ENCODE measurements around the gene GPR39. TPM values are rescaled to one million over a fixed set of nuclear protein-coding genes. Genes with fewer than 3 reads are reported as not detected.
A peak's percentile ranks its signal among the peaks of the same experiment; 100 is the strongest.

Gene GPR39
- total RNA-seq, 4 donors from 2014 or later = 0.76 to 1.3 (median 1.2) TPM

DNA sequence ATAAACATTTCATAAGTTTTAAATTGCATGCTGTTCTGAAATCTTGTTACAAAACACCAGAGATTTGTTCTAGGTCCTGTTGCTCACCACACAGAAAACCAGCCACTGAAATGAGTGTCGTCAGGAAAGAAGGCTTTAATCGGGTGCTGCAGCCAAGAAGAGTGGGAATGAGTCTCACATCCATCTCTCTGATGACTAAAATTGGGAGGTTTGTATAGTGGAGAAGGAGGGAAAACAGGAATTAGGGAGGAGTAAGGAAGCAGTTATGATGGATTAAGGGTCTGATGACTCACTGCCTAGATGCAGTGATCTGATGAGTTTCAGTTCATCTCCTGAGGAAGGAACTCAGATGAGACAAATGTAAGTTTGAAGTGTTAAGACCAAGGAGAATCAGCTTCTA is 42.1 kb upstream of the GPR39 start:
- Histone ChIP-seq H3K9me3 (no peaks in the 10 kb centered on the region), H3K4me3 (no peak overlapping the region), H3K4me1 (no peaks in the 10 kb centered on the region), H3K27me3 (no peaks in the 10 kb centered on the region), H3K36me3 (no peaks in the 10 kb centered on the region), H3K27ac (peak overlapping the region in 2 of 4 donors; percentile 43 to 57)
- intact Hi-C loops (cut with DNase I) = no loop called here
- no peak for DNase-seq
- TF ChIP-seq POLR2A (IDR thresholded peaks at IDR 0.05) = no peak
- TF ChIP-seq, protein P1, sequence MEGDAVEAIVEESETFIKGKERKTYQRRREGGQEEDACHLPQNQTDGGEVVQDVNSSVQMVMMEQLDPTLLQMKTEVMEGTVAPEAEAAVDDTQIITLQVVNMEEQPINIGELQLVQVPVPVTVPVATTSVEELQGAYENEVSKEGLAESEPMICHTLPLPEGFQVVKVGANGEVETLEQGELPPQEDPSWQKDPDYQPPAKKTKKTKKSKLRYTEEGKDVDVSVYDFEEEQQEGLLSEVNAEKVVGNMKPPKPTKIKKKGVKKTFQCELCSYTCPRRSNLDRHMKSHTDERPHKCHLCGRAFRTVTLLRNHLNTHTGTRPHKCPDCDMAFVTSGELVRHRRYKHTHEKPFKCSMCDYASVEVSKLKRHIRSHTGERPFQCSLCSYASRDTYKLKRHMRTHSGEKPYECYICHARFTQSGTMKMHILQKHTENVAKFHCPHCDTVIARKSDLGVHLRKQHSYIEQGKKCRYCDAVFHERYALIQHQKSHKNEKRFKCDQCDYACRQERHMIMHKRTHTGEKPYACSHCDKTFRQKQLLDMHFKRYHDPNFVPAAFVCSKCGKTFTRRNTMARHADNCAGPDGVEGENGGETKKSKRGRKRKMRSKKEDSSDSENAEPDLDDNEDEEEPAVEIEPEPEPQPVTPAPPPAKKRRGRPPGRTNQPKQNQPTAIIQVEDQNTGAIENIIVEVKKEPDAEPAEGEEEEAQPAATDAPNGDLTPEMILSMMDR (IDR thresholded peaks at IDR 0.05) = no peak
- 22 to 29% methylated on average over 2 of the region's 2 CpGs for WGBS, 2 donors

DNA sequence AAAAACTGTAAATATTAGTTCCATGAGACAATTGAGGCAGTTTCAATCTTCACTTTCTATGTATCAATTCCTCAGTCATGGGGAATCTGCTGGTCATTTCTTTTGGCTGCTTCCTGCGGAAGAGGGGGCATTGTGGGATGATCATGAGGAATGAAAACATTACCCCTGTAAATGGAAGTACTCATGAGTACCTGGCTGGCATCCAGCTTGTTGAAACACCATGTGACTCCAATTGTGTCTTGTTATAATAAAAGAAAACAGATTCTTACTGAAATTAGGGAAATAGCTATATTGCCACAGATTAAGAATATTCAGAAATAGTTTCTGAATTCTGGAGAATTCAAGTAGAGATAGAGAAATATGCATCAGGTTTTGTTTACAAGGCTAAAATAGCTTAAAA is 41.6 kb upstream of the GPR39 start:
- no peak overlapping the region for H3K4me3 ChIP-seq
- H3K36me3 ChIP-seq = no peaks in the 10 kb centered on the region
- 33 to 67% methylated on average over 1 of the region's 1 CpG for WGBS, 2 donors
- H3K27me3 ChIP-seq = no peaks in the 10 kb centered on the region
- no peak for DNase-seq
- peak overlapping the region in 2 of 4 donors; percentile 43 to 57 for H3K27ac ChIP-seq
- H3K4me1 ChIP-seq = no peaks in the 10 kb centered on the region
- H3K9me3 ChIP-seq = no peaks in the 10 kb centered on the region
- intact Hi-C loops (cut with DNase I) = no loop called here
- no peak for TF ChIP-seq POLR2A (IDR thresholded peaks at IDR 0.05)
- TF ChIP-seq, protein P1 (IDR thresholded peaks at IDR 0.05) = no peak

DNA sequence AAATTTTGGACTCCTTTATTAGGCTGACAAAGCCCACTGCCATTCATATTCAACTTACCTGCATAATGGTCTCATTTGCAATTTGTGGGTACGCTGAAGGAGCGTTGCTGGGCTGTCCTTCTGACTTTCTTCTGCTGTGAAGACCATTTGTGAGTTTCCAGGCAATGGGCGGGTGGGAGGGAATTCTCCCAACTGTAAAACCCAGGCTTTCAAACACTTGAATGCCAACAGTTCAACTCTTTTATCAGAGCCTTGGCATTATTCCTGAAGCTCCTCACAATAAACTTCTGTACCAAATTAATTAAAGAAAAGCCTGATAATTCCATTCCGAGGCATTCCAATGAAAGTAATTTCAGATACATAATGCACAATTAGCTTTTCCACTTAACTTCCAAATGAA is 35.2 kb upstream of the GPR39 start:
- no peaks in the 10 kb centered on the region for H3K36me3 ChIP-seq
- WGBS, 2 donors = 67 to 71% methylated on average over 4 of the region's 4 CpGs

DNA sequence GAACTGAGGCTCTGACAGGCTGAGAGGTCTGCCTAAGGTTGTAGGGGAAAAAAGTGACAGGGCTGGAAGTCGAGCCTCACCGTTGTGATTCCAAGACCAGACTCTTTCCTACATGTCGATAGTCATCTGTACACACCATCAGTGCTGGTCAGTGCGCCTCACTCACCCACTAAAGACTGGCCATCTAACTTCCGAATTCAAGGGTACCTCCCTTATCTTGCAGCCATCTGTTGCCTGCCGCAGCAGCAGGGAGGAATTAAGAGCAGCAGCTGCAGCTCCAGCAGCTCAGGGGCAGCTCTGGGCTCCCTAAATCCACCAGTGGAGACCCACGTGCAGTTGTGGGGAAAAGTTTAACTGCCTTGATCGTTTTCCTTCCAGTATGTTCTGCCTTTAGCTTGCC is 32.6 kb upstream of the GPR39 start:
- Histone ChIP-seq H3K9me3 (no peaks in the 10 kb centered on the region), H3K27ac (no peak overlapping the region), H3K4me3 (no peak overlapping the region), H3K27me3 (no peaks in the 10 kb centered on the region), H3K4me1 (no peaks in the 10 kb centered on the region), H3K36me3 (no peaks in the 10 kb centered on the region)
- intact Hi-C loops (cut with DNase I) = no loop called here
- no peak for DNase-seq
- 48 to 50% methylated on average over 5 to 8 of the region's 8 CpGs for WGBS, 2 donors
- no peak for TF ChIP-seq POLR2A (IDR thresholded peaks at IDR 0.05)
- TF ChIP-seq, protein P1 (IDR thresholded peaks at IDR 0.05) = no peak

More for the DNA sequence above, 35.2 kb upstream of the GPR39 start:
- H3K4me1 ChIP-seq = no peaks in the 10 kb centered on the region
- no peak overlapping the region for H3K4me3 ChIP-seq
- no peaks in the 10 kb centered on the region for H3K9me3 ChIP-seq
- intact Hi-C loops (cut with DNase I) = no loop called here
- H3K27ac ChIP-seq = no peak overlapping the region
- H3K27me3 ChIP-seq = no peaks in the 10 kb centered on the region
- DNase-seq = no peak
- TF ChIP-seq POLR2A (IDR thresholded peaks at IDR 0.05) = no peak
- TF ChIP-seq, protein P1 (IDR thresholded peaks at IDR 0.05) = no peak

DNA sequence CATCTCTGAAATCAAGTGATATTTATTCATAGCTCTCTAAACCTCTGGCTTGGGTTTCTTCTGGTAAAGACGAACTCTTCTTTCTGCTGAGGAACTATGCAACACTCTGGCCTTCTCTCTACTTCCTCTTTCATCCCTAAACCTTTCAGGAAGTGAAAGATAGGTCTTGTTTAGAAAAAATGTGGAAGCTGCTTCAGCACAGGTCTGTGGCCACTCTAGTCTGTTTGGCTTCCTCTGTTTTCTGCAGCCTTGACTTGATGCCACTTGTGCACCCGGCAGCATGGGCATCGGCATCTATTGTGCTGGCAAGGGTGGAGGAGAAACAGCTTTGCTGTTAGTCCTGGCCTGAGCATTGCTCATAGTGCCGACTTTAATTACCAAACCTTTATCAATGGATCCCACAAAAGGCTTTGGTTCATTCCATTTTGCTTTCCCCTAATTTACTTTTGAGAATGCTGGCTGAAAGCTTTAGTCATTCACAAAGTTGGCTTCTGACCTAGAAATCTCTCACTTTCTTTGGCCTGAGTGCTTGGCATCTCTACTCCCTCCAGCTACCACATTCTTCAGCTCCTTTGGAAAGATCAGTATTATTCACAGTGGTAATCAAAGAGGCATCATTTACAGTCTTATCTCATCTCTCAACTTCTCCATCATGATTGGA is 32.0 kb upstream of the GPR39 start:
- Histone ChIP-seq H3K4me1 (no peaks in the 10 kb centered on the region), H3K27ac (no peak overlapping the region), H3K4me3 (no peak overlapping the region), H3K27me3 (no peaks in the 10 kb centered on the region), H3K9me3 (no peaks in the 10 kb centered on the region), H3K36me3 (no peaks in the 10 kb centered on the region)
- WGBS, 2 donors = 53 to 62% methylated on average over 4 of the region's 4 CpGs
- DNase-seq = no peak
- intact Hi-C loops (cut with DNase I) = no loop called here
- TF ChIP-seq, protein P1 (IDR thresholded peaks at IDR 0.05) = no peak
- TF ChIP-seq POLR2A (IDR thresholded peaks at IDR 0.05) = no peak

All from esophagus squamous epithelium (tissue), 5 donors.